ENCODE measurements around the gene ANK3. TPM values are rescaled to one million over a fixed set of nuclear protein-coding genes. Genes with fewer than 3 reads are reported as not detected.

ANK3 gene
- total and polyA plus RNA-seq, 2 experiments from 2014 or later = 46.5 to 85.2 TPM

DNA sequence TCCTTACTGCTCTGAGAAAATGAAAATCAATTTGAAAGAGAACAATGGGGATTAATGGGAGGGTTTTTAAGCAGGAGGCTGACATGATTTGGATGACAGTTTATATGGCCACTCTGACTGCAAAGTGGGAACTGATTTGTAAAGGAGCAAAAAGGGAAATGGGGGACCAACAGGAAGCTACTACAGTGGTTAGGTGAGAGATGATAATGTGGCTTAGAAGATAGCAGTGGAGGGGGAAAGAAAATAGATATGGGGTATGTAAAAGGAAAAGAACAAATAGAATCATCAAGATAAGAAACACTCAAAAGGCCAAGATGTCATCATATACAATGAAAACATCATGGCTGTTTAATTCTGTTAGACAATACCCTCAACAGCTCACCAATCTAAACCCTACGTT is 177.5 kb downstream of the ANK3 start (continued):
- TF ChIP-seq, protein P1, sequence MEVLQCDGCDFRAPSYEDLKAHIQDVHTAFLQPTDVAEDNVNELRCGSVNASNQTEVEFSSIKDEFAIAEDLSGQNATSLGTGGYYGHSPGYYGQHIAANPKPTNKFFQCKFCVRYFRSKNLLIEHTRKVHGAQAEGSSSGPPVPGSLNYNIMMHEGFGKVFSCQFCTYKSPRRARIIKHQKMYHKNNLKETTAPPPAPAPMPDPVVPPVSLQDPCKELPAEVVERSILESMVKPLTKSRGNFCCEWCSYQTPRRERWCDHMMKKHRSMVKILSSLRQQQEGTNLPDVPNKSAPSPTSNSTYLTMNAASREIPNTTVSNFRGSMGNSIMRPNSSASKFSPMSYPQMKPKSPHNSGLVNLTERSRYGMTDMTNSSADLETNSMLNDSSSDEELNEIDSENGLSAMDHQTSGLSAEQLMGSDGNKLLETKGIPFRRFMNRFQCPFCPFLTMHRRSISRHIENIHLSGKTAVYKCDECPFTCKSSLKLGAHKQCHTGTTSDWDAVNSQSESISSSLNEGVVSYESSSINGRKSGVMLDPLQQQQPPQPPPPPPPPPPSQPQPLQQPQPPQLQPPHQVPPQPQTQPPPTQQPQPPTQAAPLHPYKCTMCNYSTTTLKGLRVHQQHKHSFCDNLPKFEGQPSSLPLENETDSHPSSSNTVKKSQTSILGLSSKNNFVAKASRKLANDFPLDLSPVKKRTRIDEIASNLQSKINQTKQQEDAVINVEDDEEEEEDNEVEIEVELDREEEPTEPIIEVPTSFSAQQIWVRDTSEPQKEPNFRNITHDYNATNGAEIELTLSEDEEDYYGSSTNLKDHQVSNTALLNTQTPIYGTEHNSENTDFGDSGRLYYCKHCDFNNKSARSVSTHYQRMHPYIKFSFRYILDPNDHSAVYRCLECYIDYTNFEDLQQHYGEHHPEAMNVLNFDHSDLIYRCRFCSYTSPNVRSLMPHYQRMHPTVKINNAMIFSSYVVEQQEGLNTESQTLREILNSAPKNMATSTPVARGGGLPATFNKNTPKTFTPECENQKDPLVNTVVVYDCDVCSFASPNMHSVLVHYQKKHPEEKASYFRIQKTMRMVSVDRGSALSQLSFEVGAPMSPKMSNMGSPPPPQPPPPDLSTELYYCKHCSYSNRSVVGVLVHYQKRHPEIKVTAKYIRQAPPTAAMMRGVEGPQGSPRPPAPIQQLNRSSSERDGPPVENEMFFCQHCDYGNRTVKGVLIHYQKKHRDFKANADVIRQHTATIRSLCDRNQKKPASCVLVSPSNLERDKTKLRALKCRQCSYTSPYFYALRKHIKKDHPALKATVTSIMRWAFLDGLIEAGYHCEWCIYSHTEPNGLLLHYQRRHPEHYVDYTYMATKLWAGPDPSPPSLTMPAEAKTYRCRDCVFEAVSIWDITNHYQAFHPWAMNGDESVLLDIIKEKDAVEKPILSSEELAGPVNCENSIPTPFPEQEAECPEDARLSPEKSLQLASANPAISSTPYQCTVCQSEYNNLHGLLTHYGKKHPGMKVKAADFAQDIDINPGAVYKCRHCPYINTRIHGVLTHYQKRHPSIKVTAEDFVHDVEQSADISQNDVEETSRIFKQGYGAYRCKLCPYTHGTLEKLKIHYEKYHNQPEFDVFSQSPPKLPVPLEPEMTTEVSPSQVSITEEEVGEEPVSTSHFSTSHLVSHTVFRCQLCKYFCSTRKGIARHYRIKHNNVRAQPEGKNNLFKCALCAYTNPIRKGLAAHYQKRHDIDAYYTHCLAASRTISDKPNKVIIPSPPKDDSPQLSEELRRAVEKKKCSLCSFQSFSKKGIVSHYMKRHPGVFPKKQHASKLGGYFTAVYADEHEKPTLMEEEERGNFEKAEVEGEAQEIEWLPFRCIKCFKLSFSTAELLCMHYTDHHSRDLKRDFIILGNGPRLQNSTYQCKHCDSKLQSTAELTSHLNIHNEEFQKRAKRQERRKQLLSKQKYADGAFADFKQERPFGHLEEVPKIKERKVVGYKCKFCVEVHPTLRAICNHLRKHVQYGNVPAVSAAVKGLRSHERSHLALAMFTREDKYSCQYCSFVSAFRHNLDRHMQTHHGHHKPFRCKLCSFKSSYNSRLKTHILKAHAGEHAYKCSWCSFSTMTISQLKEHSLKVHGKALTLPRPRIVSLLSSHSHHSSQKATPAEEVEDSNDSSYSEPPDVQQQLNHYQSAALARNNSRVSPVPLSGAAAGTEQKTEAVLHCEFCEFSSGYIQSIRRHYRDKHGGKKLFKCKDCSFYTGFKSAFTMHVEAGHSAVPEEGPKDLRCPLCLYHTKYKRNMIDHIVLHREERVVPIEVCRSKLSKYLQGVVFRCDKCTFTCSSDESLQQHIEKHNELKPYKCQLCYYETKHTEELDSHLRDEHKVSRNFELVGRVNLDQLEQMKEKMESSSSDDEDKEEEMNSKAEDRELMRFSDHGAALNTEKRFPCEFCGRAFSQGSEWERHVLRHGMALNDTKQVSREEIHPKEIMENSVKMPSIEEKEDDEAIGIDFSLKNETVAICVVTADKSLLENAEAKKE (CRISPR knock-in tag; IDR thresholded peaks at IDR 0.05) = no peak
- TF ChIP-seq STAT1 (IDR thresholded peaks at IDR 0.05; ENCODE audit: unreplicated experiment) (no peak), ZNF331 (CRISPR knock-in tag; IDR thresholded peaks at IDR 0.05; ENCODE audit: low read depth) (no peak), JUNB (IDR thresholded peaks at IDR 0.05; ENCODE audit: unreplicated experiment) (no peak)

DNA sequence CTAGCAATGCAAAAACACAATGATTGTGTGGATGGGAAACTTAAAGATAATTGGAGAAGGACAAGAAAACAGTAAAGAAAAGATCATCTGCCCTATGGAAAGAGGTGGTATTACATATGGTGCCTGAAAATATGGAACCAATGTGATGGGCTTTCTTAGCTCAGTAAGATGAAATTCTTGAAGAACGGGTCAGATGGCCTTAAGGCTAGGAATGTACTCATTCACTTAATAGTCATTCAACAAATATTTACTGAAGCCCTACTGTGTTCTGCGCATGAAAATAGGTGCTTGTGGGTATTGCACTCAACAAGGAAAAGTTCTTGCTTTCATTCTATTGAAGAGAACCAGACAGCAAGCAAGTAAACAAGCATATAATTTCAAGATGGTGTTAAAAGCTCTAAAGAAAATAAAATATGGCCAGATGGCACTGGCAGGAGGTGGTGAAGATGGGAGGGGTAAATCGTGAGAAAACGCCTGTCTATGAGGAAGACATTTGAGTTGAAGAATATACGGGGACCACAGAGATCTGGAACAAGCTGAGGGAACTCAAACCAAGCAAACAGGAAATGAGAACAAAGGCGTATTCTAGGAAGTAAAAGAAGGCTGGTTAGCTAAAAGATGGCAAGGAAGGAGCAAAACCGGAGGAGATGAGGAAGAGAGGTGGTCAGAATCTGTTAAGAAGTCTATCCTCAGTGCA is 179.7 kb downstream of the ANK3 start:
- Mint-ChIP-seq H3K27me3 (ENCODE audit: insufficient read depth, low read depth, poor library complexity) (peaks cover 4% of the 10 kb centered on the region), H3K36me3 (ENCODE audit: low read depth) (no peaks in the 10 kb centered on the region), H3K4me3 (no peak overlapping the region), H3K4me1 (peaks cover 13% of the 10 kb centered on the region), H3K9me3 (no peaks in the 10 kb centered on the region), H3K27ac (no peak overlapping the region)
- H2AFZ ChIP-seq = no peak overlapping the region
- no peak overlapping the region for H3K4me3 ChIP-seq
- no peaks in the 10 kb centered on the region for H3K27me3 ChIP-seq (ENCODE audit: insufficient read depth)
- H3K9me2 ChIP-seq (ENCODE audit: insufficient read depth) = no peaks in the 10 kb centered on the region
- peak; percentile 38 for DNase-seq (ENCODE audit: low spot score)
- H3K4me2 ChIP-seq = peak overlapping the region; percentile 25; the same call in 1 of the 2 replicates
- no peaks in the 10 kb centered on the region for H3F3A ChIP-seq (replicated peaks; ENCODE audit: low read depth)
- no peaks in the 10 kb centered on the region for H4K20me1 ChIP-seq (replicated peaks; ENCODE audit: insufficient read depth)
- no peaks in the 10 kb centered on the region for H3K79me2 ChIP-seq (replicated peaks; ENCODE audit: insufficient read depth)
- no peaks in the 10 kb centered on the region for H3K36me3 ChIP-seq (ENCODE audit: insufficient read depth)
- ATAC-seq = no peak; the same call in 2 of the 3 replicates
- no peak overlapping the region for H3K27ac ChIP-seq (ENCODE audit: low read depth)
- no peaks in the 10 kb centered on the region for H3K4me1 ChIP-seq (ENCODE audit: insufficient read depth)
- TF ChIP-seq EZH2phosphoT487 (IDR thresholded peaks at IDR 0.05; ENCODE audit: unreplicated experiment) (no peak), POLR2AphosphoS5 (IDR thresholded peaks at IDR 0.05; ENCODE audit: low read depth) (no peak), JUNB (IDR thresholded peaks at IDR 0.05; ENCODE audit: unreplicated experiment) (no peak), ZNF114 (CRISPR knock-in tag; IDR thresholded peaks at IDR 0.05) (no peak), ZNF331 (CRISPR knock-in tag; IDR thresholded peaks at IDR 0.05; ENCODE audit: low read depth) (no peak)
- TF ChIP-seq, protein P2, sequence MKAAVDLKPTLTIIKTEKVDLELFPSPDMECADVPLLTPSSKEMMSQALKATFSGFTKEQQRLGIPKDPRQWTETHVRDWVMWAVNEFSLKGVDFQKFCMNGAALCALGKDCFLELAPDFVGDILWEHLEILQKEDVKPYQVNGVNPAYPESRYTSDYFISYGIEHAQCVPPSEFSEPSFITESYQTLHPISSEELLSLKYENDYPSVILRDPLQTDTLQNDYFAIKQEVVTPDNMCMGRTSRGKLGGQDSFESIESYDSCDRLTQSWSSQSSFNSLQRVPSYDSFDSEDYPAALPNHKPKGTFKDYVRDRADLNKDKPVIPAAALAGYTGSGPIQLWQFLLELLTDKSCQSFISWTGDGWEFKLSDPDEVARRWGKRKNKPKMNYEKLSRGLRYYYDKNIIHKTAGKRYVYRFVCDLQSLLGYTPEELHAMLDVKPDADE (IDR thresholded peaks at IDR 0.05) = no peak
- TF ChIP-seq, protein P3, sequence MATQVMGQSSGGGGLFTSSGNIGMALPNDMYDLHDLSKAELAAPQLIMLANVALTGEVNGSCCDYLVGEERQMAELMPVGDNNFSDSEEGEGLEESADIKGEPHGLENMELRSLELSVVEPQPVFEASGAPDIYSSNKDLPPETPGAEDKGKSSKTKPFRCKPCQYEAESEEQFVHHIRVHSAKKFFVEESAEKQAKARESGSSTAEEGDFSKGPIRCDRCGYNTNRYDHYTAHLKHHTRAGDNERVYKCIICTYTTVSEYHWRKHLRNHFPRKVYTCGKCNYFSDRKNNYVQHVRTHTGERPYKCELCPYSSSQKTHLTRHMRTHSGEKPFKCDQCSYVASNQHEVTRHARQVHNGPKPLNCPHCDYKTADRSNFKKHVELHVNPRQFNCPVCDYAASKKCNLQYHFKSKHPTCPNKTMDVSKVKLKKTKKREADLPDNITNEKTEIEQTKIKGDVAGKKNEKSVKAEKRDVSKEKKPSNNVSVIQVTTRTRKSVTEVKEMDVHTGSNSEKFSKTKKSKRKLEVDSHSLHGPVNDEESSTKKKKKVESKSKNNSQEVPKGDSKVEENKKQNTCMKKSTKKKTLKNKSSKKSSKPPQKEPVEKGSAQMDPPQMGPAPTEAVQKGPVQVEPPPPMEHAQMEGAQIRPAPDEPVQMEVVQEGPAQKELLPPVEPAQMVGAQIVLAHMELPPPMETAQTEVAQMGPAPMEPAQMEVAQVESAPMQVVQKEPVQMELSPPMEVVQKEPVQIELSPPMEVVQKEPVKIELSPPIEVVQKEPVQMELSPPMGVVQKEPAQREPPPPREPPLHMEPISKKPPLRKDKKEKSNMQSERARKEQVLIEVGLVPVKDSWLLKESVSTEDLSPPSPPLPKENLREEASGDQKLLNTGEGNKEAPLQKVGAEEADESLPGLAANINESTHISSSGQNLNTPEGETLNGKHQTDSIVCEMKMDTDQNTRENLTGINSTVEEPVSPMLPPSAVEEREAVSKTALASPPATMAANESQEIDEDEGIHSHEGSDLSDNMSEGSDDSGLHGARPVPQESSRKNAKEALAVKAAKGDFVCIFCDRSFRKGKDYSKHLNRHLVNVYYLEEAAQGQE (IDR thresholded peaks at IDR 0.05; ENCODE audit: unreplicated experiment) = no peak

Measured in GM23338 (cell line).